Trophoblast cell (in vitro differentiated cells and primary cell): ENCODE measurements around the gene AIF1L.

ENCODE experiments used
- DNase-seq, 2 donors: peaks; one replicate each; pipeline ENCODE4 v3.0.0-alpha.2; 2016
- H2AFZ ChIP-seq: 2 replicates; pipeline ENCODE4 v1.6.1; 2013; ENCODE audit warnings: low read length, moderate library complexity, mild to moderate bottlenecking; ENCODE audit not compliant: insufficient read depth, poor library complexity
- H2AK5ac ChIP-seq: 2 replicates; pipeline ENCODE4 v1.6.1; 2013; ENCODE audit warnings: mild to moderate bottlenecking, low read length
- H2BK120ac ChIP-seq: 2 replicates; pipeline ENCODE4 v1.6.1; 2013; ENCODE audit warnings: low read length, mild to moderate bottlenecking, moderate library complexity; ENCODE audit not compliant: insufficient read depth, poor library complexity
- H2BK12ac ChIP-seq: 2 replicates; pipeline ENCODE4 v1.6.1; 2013; ENCODE audit warnings: mild to moderate bottlenecking, low read length, moderate library complexity
- H2BK5ac ChIP-seq: 2 replicates; pipeline ENCODE4 v1.6.1; 2013; ENCODE audit warnings: low read length, low read depth, moderate library complexity, mild to moderate bottlenecking; ENCODE audit not compliant: poor library complexity
- H3K14ac ChIP-seq: 2 replicates; pipeline ENCODE4 v1.6.1; 2013; ENCODE audit warnings: mild to moderate bottlenecking, low read length
- H3K18ac ChIP-seq: 2 replicates; pipeline ENCODE4 v1.6.1; 2013; ENCODE audit warnings: mild to moderate bottlenecking, low read length
- H3K23ac ChIP-seq: 2 replicates; pipeline ENCODE4 v1.6.1; 2013; ENCODE audit warnings: low read length
- H3K27ac ChIP-seq: 2 replicates; pipeline ENCODE4 v1.5.1; 2013; ENCODE audit warnings: low read depth, mild to moderate bottlenecking, inconsistent platforms, low read length, moderate library complexity
- H3K27me3 ChIP-seq: 2 replicates; pipeline ENCODE4 v1.6.1; 2013; ENCODE audit warnings: inconsistent platforms, mild to moderate bottlenecking, low read length, moderate library complexity; ENCODE audit not compliant: insufficient read depth
- H3K36me3 ChIP-seq, 2 experiments: 1 replicate in 1 of 2; 2 replicates in 1 of 2; pipeline ENCODE4 v1.6.1; 2013; ENCODE audit warnings: low read length in 2 of 2, mild to moderate bottlenecking in 2 of 2, moderate library complexity in 1 of 2; ENCODE audit not compliant: insufficient read depth in 2 of 2, control insufficient read depth in 1 of 2
- H3K4ac ChIP-seq: 2 replicates; pipeline ENCODE4 v1.6.1; 2013; ENCODE audit warnings: low read depth, mild to moderate bottlenecking, low read length, moderate library complexity
- H3K4me1 ChIP-seq, 2 experiments: 1 replicate in 1 of 2; 2 replicates in 1 of 2; pipeline ENCODE4 v1.6.1; 2013; ENCODE audit warnings: low read length in 2 of 2, mild to moderate bottlenecking in 2 of 2, moderate library complexity in 1 of 2; ENCODE audit not compliant: insufficient read depth in 2 of 2, control insufficient read depth in 1 of 2
- H3K4me2 ChIP-seq: 2 replicates; pipeline ENCODE4 v1.6.1; 2013; ENCODE audit warnings: inconsistent platforms, mild to moderate bottlenecking, low read length, moderate library complexity
- H3K4me3 ChIP-seq: 2 replicates; pipeline ENCODE4 v1.5.1; 2013; ENCODE audit warnings: mild to moderate bottlenecking, low read depth, low read length, inconsistent platforms
- H3K79me1 ChIP-seq: one replicate; pipeline ENCODE4 v1.6.1; 2013; ENCODE audit warnings: low read length
- H3K79me2 ChIP-seq: 2 replicates; pipeline ENCODE4 v1.6.1; 2013; ENCODE audit warnings: low read length, mild to moderate bottlenecking; ENCODE audit not compliant: control insufficient read depth, insufficient read depth, poor library complexity
- H3K9ac ChIP-seq: 2 replicates; pipeline ENCODE4 v1.6.1; 2013; ENCODE audit warnings: mild to moderate bottlenecking, low read length
- H3K9me3 ChIP-seq: 2 replicates; pipeline ENCODE4 v1.6.1; 2013; ENCODE audit warnings: low read depth, mild to moderate bottlenecking, control low read depth, inconsistent platforms, low read length; ENCODE audit not compliant: insufficient read depth
- H4K12ac ChIP-seq: 2 replicates; pipeline ENCODE4 v1.6.1; 2013; ENCODE audit warnings: low read depth, mild to moderate bottlenecking, low read length, moderate library complexity
- H4K8ac ChIP-seq: 2 replicates; pipeline ENCODE4 v1.6.1; 2013; ENCODE audit warnings: low read depth, mild to moderate bottlenecking, low read length, moderate library complexity
- H4K91ac ChIP-seq: one replicate; pipeline ENCODE4 v1.6.1; 2013; ENCODE audit warnings: low read depth, mild to moderate bottlenecking, low read length, moderate library complexity
- WGBS: extraction: QIAGEN DNeasy Blood & Tissue Kit; methylation state at CpG from one replicate; pipeline ENCODE4 v1.1.7; 2013; ENCODE audit warnings: missing lambda C conversion rate; ENCODE audit not compliant: insufficient read length, insufficient coverage; ENCODE audit errors: extremely low coverage; 5-methylcytosine and 5-hydroxymethylcytosine counted together

AIF1L gene

GRCh38 chr9:131097126-131097947, 1.0 kb downstream of the AIF1L start:
- Histone ChIP-seq H4K12ac (no peak overlapping the region), H2BK120ac (no peak overlapping the region), H3K4me3 (peak overlapping the region; percentile 79), H4K8ac (peak overlapping the region; percentile 45), H3K79me1 (peaks cover 23% of the 10 kb centered on the region), H2BK12ac (peak overlapping the region; percentile 8), H3K27ac (peak overlapping the region; percentile 24), H2AK5ac (no peak overlapping the region), H3K23ac (no peak overlapping the region), H2AFZ (peak overlapping the region; percentile 13), H3K9me3 (no peaks in the 10 kb centered on the region), H3K36me3 (no peaks in the 10 kb centered on the region), H3K27me3 (no peaks in the 10 kb centered on the region), H3K14ac (peak overlapping the region; percentile 24), H3K18ac (peak overlapping the region; percentile 25), H3K9ac (no peak overlapping the region), H3K4me1 (peaks cover 43 to 53% of the 10 kb centered on the region in 2 experiments), H4K91ac (peak overlapping the region; percentile 80), H3K79me2 (peaks cover 3% of the 10 kb centered on the region), H2BK5ac (peak overlapping the region; percentile 22), H3K4me2 (peak overlapping the region; percentile 96), H3K4ac (no peak overlapping the region)
- DNase-seq, result peak in 1 of 2 donors; percentile 34
- no CpG with 5 or more reads among the region's 19 CpGs for WGBS

GRCh38 chr9:131097948-131098278, 1.6 kb downstream of the AIF1L start:
- H3K27ac ChIP-seq, result no peak overlapping the region
- no peaks in the 10 kb centered on the region for H3K36me3 ChIP-seq
- H3K4ac ChIP-seq, result peak overlapping the region; percentile 53
- H4K91ac ChIP-seq, result peak overlapping the region; percentile 8
- H2BK120ac ChIP-seq, result no peak overlapping the region
- no peak overlapping the region for H2BK5ac ChIP-seq
- no peak for DNase-seq
- H4K12ac ChIP-seq, result no peak overlapping the region
- H3K79me1 ChIP-seq, result peaks cover 21% of the 10 kb centered on the region
- H2AFZ ChIP-seq, result no peak overlapping the region
- no peak overlapping the region for H2BK12ac ChIP-seq
- no peaks in the 10 kb centered on the region for H3K27me3 ChIP-seq
- H3K14ac ChIP-seq, result no peak overlapping the region
- peaks cover 37 to 48% of the 10 kb centered on the region in 2 experiments for H3K4me1 ChIP-seq
- peak overlapping the region; percentile 12 for H3K18ac ChIP-seq
- H3K79me2 ChIP-seq, result peaks cover 3% of the 10 kb centered on the region
- WGBS, result no CpG with 5 or more reads among the region's 8 CpGs
- H3K9me3 ChIP-seq, result no peaks in the 10 kb centered on the region
- no peak overlapping the region for H3K23ac ChIP-seq
- no peak overlapping the region for H3K4me3 ChIP-seq
- peak overlapping the region; percentile 96 for H3K4me2 ChIP-seq
- peak overlapping the region; percentile 40 for H4K8ac ChIP-seq
- H2AK5ac ChIP-seq, result peak overlapping the region; percentile 11
- no peak overlapping the region for H3K9ac ChIP-seq

GRCh38 chr9:131098391-131099101, 2.2 kb downstream of the AIF1L start:
- Histone ChIP-seq H3K4me3 (no peak overlapping the region), H3K4me2 (no peak overlapping the region), H3K79me1 (peaks cover 16% of the 10 kb centered on the region), H3K27me3 (no peaks in the 10 kb centered on the region), H2BK120ac (no peak overlapping the region), H3K27ac (no peak overlapping the region), H4K8ac (peak overlapping the region; percentile 40), H2AK5ac (peak overlapping the region; percentile 11), H3K4me1 (peaks cover 34 to 43% of the 10 kb centered on the region in 2 experiments), H3K14ac (peak overlapping the region; percentile 26), H3K9ac (no peak overlapping the region), H4K91ac (peak overlapping the region; percentile 8), H4K12ac (no peak overlapping the region), H2AFZ (no peak overlapping the region), H3K23ac (no peak overlapping the region), H3K36me3 (no peaks in the 10 kb centered on the region), H3K79me2 (peaks cover 3% of the 10 kb centered on the region), H2BK12ac (no peak overlapping the region), H3K4ac (peak overlapping the region; percentile 53), H3K9me3 (no peaks in the 10 kb centered on the region), H3K18ac (no peak overlapping the region), H2BK5ac (no peak overlapping the region)
- WGBS, result no CpG with 5 or more reads among the region's 13 CpGs
- DNase-seq, result no peak

- Histone ChIP-seq H2AK5ac (peak overlapping the region; percentile 35), H2BK12ac (peak overlapping the region; percentile 29), H3K4me2 (no peak overlapping the region), H4K91ac (no peak overlapping the region), H3K14ac (peak overlapping the region; percentile 33), H3K79me1 (peaks cover 16% of the 10 kb centered on the region), H3K27me3 (no peaks in the 10 kb centered on the region), H3K27ac (no peak overlapping the region), H3K23ac (no peak overlapping the region), H3K4me1 (peaks cover 34 to 43% of the 10 kb centered on the region in 2 experiments), H3K4me3 (no peak overlapping the region), H2BK5ac (peak overlapping the region; percentile 57), H4K12ac (peak overlapping the region; percentile 12), H3K79me2 (peaks cover 3% of the 10 kb centered on the region), H3K9me3 (no peaks in the 10 kb centered on the region), H3K36me3 (no peaks in the 10 kb centered on the region), H2AFZ (no peak overlapping the region), H4K8ac (peak overlapping the region; percentile 22), H3K9ac (no peak overlapping the region), H2BK120ac (peak overlapping the region; percentile 33), H3K18ac (peak overlapping the region; percentile 40), H3K4ac (no peak overlapping the region)
- no CpG with 5 or more reads among the region's 8 CpGs for WGBS
- DNase-seq, result peak; percentile 69 to 82
Observed at GRCh38 chr9:131099102-131099606, 2.8 kb downstream of the AIF1L start.
